HCT116 (cell line): ENCODE data around the gene ADAM8. TPM values are rescaled to one million over a fixed set of nuclear protein-coding genes. Genes with fewer than 3 reads are reported as not detected.

ENCODE experiments used
- ATAC-seq: fragments of 200-7000 bp; cut with Tn5 transposase; 2 replicates; pipeline ENCODE4 v1.9.1; 2020; ENCODE audit warnings: mild to moderate bottlenecking, moderate library complexity
- BruUV-seq: library from RNA; stranded (reverse); fragments of 400-500 nt; replicated peaks from 2 replicates; lab custom pipeline; 2021; lab: Mats Ljungman, UMichigan
- CTCF ChIA-PET: fragments of 300-600 bp; sonication (Branson Sonifier 250); formaldehyde crosslinking; loops from one replicate; lab custom pipeline; 2021; ENCODE audit warnings: antibody characterized with exemption; lab: Charles Lee
- POLR2A ChIA-PET: fragments of 300-600, 350-600 bp; sonication (Branson Sonifier 250); formaldehyde crosslinking; loops from one replicate; lab custom pipeline; 2021; ENCODE audit warnings: antibody characterized with exemption; lab: Charles Lee
- RAD21 ChIA-PET, 2 experiments: fragments of 300-600 bp; sonication (Branson Sonifier 250); formaldehyde crosslinking; loops; one replicate each; lab custom pipeline; 2023; ENCODE audit warnings: low total read pairs in 2 of 2; ENCODE audit not compliant: uncharacterized antibody in 2 of 2, unreplicated experiment in 2 of 2, low non-redundant PET in 1 of 2; lab: Charles Lee
- DNase-seq: peaks from one replicate; pipeline ENCODE4 v3.0.0-alpha.2; 2010; ENCODE audit warnings: low read depth, low spot score
- H2AFZ ChIP-seq: fragments of 200-600 bp; shearing (Covaris generic), sonication (generic); 2 replicates; pipeline ENCODE4 v1.6.1; 2017; ENCODE audit warnings: low read depth, mixed run types, mixed read lengths, antibody characterized with exemption, low read length; ENCODE audit not compliant: poor library complexity, severe bottlenecking
- H3K27ac ChIP-seq: 2 replicates; pipeline ENCODE4 v1.5.1; 2012; ENCODE audit warnings: low read depth, low read length
- H3K27me3 ChIP-seq: fragments of 200-600 bp; sonication (generic); 2 replicates; pipeline ENCODE4 v1.6.1; 2016; ENCODE audit warnings: mixed run types, low read length, mixed read lengths; ENCODE audit not compliant: insufficient read depth
- H3K36me3 ChIP-seq, 2 experiments: fragments of 200-500 bp in 1 of 2; fragments of 200-600 bp in 1 of 2; sonication (Bioruptor generic) in 1 of 2; sonication (generic) in 1 of 2; 2 replicates each; pipeline versions ENCODE4 v1.5.1 to v1.6.1; 2014 to 2016; ENCODE audit warnings: low read length in 2 of 2, inconsistent platforms in 1 of 2, mixed read lengths in 1 of 2, mixed run types in 1 of 2; ENCODE audit not compliant: insufficient read depth in 2 of 2, control insufficient read depth in 1 of 2
- H3K4me1 ChIP-seq, 2 experiments: fragments of 200-600 bp in 1 of 2; sonication (generic) in 1 of 2; 2 replicates each; pipeline versions ENCODE4 v1.5.1 to v1.6.1; 2012 to 2017; ENCODE audit warnings: low read length in 2 of 2, inconsistent platforms in 1 of 2, mild to moderate bottlenecking in 1 of 2, mixed read lengths in 1 of 2, mixed run types in 1 of 2, moderate library complexity in 1 of 2; ENCODE audit not compliant: insufficient read depth in 2 of 2, control insufficient read depth in 1 of 2
- H3K4me2 ChIP-seq: fragments of 200-600 bp; sonication (generic); 2 replicates; pipeline ENCODE4 v1.6.1; 2017; ENCODE audit warnings: mixed run types, low read length, mixed read lengths
- H3K4me3 ChIP-seq, 2 experiments: fragments of 200-600 bp in 1 of 2; sonication (generic) in 1 of 2; replicated peaks in 1 of 2; 2 replicates each; pipeline ENCODE4 v1.5.1; 2011 to 2016; ENCODE audit warnings: low read length in 2 of 2, control low read depth in 1 of 2, low read depth in 1 of 2, mild to moderate bottlenecking in 1 of 2, mixed read lengths in 1 of 2, mixed run types in 1 of 2
- H3K79me2 ChIP-seq: fragments of 200-600 bp; sonication (generic); 2 replicates; pipeline ENCODE4 v1.6.1; 2017; ENCODE audit warnings: mild to moderate bottlenecking, mixed run types, low read length, moderate library complexity, mixed read lengths; ENCODE audit not compliant: insufficient read depth
- H3K9ac ChIP-seq: fragments of 200-600 bp; sonication (generic); 2 replicates; pipeline ENCODE4 v1.6.1; 2016; ENCODE audit warnings: low read length, mixed read lengths
- H3K9me2 ChIP-seq: fragments of 200-600 bp; sonication (generic), shearing (Covaris generic); 2 replicates; pipeline ENCODE4 v1.6.1; 2017; ENCODE audit warnings: mixed run types, mild to moderate bottlenecking, moderate library complexity; ENCODE audit not compliant: insufficient read depth
- H3K9me3 ChIP-seq, 2 experiments: fragments of 200-500 bp in 1 of 2; fragments of 200-600 bp in 1 of 2; sonication (Bioruptor generic) in 1 of 2; sonication (generic) in 1 of 2; 2 replicates each; pipeline ENCODE4 v1.6.1; 2014 to 2017; ENCODE audit warnings: low read length in 2 of 2, mixed read lengths in 2 of 2, inconsistent platforms in 1 of 2, low read depth in 1 of 2, mild to moderate bottlenecking in 1 of 2, mixed run types in 1 of 2, moderate library complexity in 1 of 2; ENCODE audit not compliant: control insufficient read depth in 1 of 2, insufficient read depth in 1 of 2
- H4K20me1 ChIP-seq: fragments of 200-600 bp; sonication (generic), shearing (Covaris generic); 2 replicates; pipeline ENCODE4 v1.6.1; 2017; ENCODE audit warnings: mixed run types, mild to moderate bottlenecking, moderate library complexity; ENCODE audit not compliant: insufficient read depth
- ATF3 ChIP-seq: IDR thresholded peaks from 2 replicates; pipeline ENCODE4 v1.6.1; 2012
- CBX3 ChIP-seq: IDR thresholded peaks from 2 replicates; pipeline ENCODE4 v1.6.1; 2012; ENCODE audit warnings: low read depth
- CEBPB ChIP-seq: IDR thresholded peaks from 2 replicates; pipeline ENCODE4 v1.6.1; 2012; ENCODE audit warnings: low read depth
- ELF1 ChIP-seq: IDR thresholded peaks from 2 replicates; pipeline ENCODE4 v1.6.1; 2012; ENCODE audit warnings: low read depth, borderline replicate concordance
- EZH2 ChIP-seq: fragments of 200-600 bp; sonication (generic); IDR thresholded peaks from 2 replicates; pipeline ENCODE4 v1.6.1; 2017; ENCODE audit warnings: antibody characterized with exemption, mixed run types
- EZH2phosphoT487 ChIP-seq: fragments of 200-600 bp; IDR thresholded peaks from 2 replicates; pipeline ENCODE4 v1.6.1; 2018; ENCODE audit warnings: antibody characterized with exemption, borderline replicate concordance
- MAX ChIP-seq: IDR thresholded peaks from 2 replicates; pipeline ENCODE4 v1.6.1; 2012
- POLR2A ChIP-seq: IDR thresholded peaks from 2 replicates; pipeline ENCODE4 v1.7.0; 2011; ENCODE audit warnings: borderline replicate concordance; ENCODE audit not compliant: insufficient read depth, insufficient read length; ENCODE audit errors: extremely low read depth
- RAD21 ChIP-seq: IDR thresholded peaks from 2 replicates; pipeline ENCODE4 v1.6.1; 2012; ENCODE audit warnings: low read depth, mild to moderate bottlenecking
- REST ChIP-seq: IDR thresholded peaks from 2 replicates; pipeline ENCODE4 v1.6.1; 2012; ENCODE audit warnings: low read depth
- SIN3A ChIP-seq: IDR thresholded peaks from 2 replicates; pipeline ENCODE4 v1.6.1; 2012; ENCODE audit warnings: low read depth
- TCF7L2 ChIP-seq: IDR thresholded peaks from 2 replicates; pipeline ENCODE4 v1.7.0; 2011; ENCODE audit warnings: borderline replicate concordance, inconsistent platforms; ENCODE audit not compliant: insufficient read depth, insufficient read length; ENCODE audit errors: extremely low read depth
- YY1 ChIP-seq: IDR thresholded peaks from 2 replicates; pipeline ENCODE4 v1.6.1; 2011; ENCODE audit warnings: low read length, low read depth, moderate library complexity, mild to moderate bottlenecking; ENCODE audit not compliant: insufficient replicate concordance; ENCODE audit errors: extremely low read depth
- ZFX ChIP-seq: fragments of 450-650 bp; IDR thresholded peaks from 2 replicates; pipeline ENCODE4 v1.6.1; 2017
- ZNF274 ChIP-seq: fragments of 200-500 bp; sonication (Bioruptor generic); IDR thresholded peaks from 2 replicates; pipeline ENCODE4 v1.6.1; 2014; ENCODE audit warnings: mild to moderate bottlenecking, low read depth, low read length, inconsistent platforms
- intact Hi-C: fragments of 100-400 bp; cut with micrococcal nuclease; formaldehyde crosslinking; loops from 2 replicates; pipeline ENCODE4 v1.10.0; 2022
- total RNA-seq: library from RNA; stranded (reverse); gene quantifications from one replicate; pipeline ENCODE4 v1.2.1, GENCODE V29; 2021; ENCODE audit not compliant: unreplicated experiment

Gene ADAM8
- total RNA-seq, 1 experiment from 2014 or later = 4.1 TPM

- ChIA-PET POLR2A (no interaction called here), CTCF (no interaction called here), RAD21 (no interaction called here)
- H3K27me3 ChIP-seq = no peaks in the 10 kb centered on the region
- intact Hi-C loops = no loop called here
- H3K27ac ChIP-seq = no peak overlapping the region
- H3K4me1 ChIP-seq = peaks cover 2 to 15% of the 10 kb centered on the region in 2 experiments; a peak in 2 of 4 replicates
- H3K9ac ChIP-seq = no peak overlapping the region
- H3K9me2 ChIP-seq = no peaks in the 10 kb centered on the region
- no peak overlapping the region for H3K4me2 ChIP-seq
- no peak overlapping the region for H3K4me3 ChIP-seq
- BruUV-seq = TSS peak; percentile 39
- no peak for TF ChIP-seq ELF1
- no peak for TF ChIP-seq CEBPB
- no peak for TF ChIP-seq EZH2phosphoT487
- no peak for TF ChIP-seq ATF3
- no peak for TF ChIP-seq CBX3
- no peak for TF ChIP-seq TCF7L2
- no peak for TF ChIP-seq YY1
- no peak for TF ChIP-seq MAX
- no peak for TF ChIP-seq ZFX
- TF ChIP-seq EZH2 = no peak
- TF ChIP-seq POLR2A = no peak
- TF ChIP-seq ZNF274 = no peak
- no peak for TF ChIP-seq RAD21
- no peak for TF ChIP-seq SIN3A
- TF ChIP-seq REST = no peak
- no peak overlapping the region for H2AFZ ChIP-seq
- no peak for DNase-seq
- H3K79me2 ChIP-seq = peaks cover 27% of the 10 kb centered on the region
- ATAC-seq = no peak
- H4K20me1 ChIP-seq = no peaks in the 10 kb centered on the region
- peaks cover 0 to 3% of the 10 kb centered on the region in 2 experiments; a peak in 1 of 4 replicates for H3K36me3 ChIP-seq
- H3K9me3 ChIP-seq = no peaks in the 10 kb centered on the region
These were observed 33.7 kb upstream of the ADAM8 start for GRCh38 chr10:133310399-133310755.
